Activated CD4-positive, CD25-positive, alpha-beta regulatory T cell treated with anti-CD3 and anti-CD28 coated beads, Interleukin-2, amount 50 U/mL, for 72 hours (primary cell): ENCODE measurements around the gene FERMT2.
"Not testable (repeated sequence)": the region's sequence is repeated elsewhere in the genome, so short reads cannot be mapped to it uniquely, and the experiment has no call there.

ENCODE experiments used
- DNase-seq: peaks from one replicate; pipeline ENCODE4 v3.0.0; 2021

FERMT2 gene

DNA sequence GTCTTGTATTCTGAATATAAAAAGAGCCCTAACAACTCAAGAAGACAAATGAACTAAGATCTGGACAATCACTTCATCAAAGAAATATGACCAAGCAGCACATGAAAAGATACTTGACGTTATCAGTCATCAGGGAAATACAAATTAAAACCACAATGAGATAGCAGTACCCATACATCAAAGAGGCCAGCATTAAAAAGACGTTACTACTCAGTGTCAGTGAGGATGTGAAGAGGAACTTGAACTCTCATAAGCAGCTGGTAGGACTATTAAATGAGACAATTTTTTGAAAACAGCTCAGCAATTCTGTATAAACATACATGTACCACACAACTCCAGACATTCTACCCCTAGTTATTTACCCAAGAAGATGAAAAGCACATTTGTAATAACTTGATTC, 55.9 kb downstream of the FERMT2 start:
- DNase-seq: no peak

DNA sequence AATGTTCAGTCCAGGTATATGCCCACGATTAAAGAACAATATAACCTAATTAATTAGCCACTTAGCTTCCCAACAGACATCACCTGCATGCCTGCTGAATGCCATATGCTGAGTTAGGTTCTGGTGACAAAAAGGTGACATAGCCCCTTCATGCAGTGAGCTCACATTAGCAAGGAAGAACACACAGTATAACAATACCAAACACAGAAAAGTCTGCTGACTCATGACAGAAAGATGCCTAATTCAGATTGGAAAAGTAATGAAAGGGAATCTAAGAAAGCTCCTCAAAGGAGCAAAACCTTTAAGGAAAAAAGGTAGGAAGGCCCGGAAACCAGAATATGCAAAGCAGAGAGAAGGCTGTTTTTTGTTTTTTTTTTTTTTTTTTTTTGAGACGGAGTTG, 59.0 kb downstream of the FERMT2 start:
- no peak for DNase-seq

DNA sequence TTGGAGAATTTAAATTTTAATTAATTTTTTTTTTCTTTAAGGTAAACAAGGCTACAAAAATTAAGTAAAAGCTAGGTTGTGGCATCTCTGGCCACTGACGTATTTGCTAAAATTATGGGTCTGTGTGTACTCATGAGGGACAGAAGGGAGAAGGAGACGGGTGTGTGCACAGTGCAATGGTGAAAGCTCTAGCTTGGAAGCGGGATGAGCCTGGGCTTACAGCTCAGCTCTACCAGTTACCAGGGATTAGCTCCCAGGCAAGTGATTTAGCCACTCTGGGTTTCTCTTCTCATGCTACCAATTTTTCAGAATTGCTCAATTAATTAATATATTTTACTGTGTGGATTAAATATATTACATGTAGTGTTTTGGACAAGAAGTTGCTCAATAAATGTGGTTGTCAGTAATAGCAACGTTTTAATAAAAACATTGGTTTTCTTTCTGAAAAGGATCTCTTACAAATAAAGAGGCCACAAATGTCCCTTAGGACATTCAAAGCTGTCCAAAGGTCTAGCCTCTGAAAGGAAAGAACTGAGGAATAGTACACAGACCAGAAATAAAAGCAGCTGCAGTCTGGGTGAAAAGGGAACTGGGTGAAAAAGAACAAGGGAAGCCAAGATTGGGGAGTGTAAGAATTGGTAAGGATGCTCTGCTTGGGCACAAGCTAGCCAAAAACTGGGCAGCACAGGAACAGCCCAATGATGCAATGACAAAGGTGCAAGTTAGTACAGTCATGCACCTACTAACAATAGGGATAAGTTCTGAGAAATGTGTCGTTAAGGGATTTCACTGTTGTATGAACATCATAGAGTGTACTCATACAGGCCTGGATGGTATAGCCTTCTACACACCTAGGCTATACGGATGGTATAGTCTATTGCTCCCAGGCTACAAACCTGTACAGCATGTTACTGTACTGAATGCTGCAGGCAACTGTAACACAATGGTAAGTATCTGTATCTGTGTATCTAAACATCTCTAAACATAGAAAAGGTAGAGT, 61.7 kb downstream of the FERMT2 start:
- no peak for DNase-seq

DNA sequence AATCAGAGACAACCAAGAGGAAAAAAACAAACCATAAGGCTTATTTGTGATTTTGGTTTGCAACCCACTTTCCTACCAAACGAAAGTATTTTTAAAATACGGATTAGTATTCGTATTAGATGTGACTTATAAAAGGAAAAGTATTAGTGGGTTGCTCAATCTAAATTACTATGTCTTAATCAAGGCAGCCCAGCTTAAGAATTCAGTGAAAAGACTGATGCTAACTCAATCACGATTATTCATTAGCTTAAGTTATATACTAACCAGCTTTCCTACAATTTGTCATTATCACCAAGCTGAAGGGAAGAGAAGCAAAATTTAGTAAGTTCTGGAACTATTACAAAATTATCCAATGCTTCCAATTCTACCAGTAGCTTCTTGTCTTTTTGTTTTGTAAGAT, 62.7 kb downstream of the FERMT2 start:
- no peak for DNase-seq

DNA sequence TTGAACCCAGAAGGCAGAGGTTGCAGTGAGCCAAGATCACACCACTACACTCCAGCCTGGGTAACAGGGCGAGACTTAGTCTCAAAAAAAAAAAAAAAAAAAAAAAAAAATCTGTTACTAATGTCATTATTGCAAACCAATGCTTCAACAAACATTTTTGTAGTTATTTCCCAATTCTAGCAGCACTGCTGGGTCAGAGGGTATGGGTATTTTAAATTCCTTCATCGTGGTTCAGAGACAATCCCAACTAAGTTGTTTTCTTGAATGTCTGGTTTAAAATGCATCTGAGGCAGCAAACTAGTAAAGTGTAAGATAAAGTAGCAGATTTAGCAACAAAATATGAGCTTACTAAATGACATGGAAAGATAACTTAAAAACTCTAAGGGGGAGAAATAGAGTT, 65.6 kb downstream of the FERMT2 start:
- DNase-seq: no peak

DNA sequence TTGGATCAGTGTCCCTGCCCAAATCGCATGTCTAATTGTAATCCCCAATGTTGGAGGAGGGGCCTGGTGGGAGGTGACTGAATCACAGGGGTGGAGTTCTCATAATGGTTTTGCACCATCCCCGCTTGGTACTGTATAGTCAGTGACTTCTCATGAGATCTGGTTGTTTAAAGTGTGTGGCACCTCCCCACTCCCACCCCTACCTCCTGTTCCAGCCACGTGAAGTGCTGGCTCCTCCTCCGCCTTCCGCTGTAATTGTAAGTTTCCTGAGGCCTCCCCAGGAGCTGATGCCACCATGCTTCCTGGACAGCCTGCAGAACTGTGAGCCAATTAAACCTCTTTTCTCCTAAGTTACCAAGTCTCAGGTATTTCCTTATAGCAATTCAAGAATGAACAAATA, 67.2 kb downstream of the FERMT2 start:
- no peak for DNase-seq

DNA sequence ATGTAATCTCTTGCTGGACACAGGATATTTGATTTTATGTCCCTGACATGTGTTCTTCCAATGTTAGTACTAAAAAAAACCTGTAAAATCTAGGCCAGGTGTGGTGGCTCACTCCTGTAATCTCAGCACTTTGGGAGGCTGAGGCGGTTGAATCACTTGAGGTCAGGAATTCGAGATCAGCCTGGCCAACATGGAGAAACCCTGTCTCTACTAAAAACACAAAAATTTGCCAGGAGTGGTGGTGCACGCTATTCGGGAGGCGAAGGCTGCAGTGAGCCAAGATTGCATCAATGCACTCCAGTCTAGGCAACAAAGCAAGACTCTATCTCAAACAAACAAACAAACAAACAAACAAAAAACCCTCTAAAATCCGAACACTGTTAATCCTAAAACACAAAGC, 68.0 kb downstream of the FERMT2 start:
- DNase-seq: no peak

DNA sequence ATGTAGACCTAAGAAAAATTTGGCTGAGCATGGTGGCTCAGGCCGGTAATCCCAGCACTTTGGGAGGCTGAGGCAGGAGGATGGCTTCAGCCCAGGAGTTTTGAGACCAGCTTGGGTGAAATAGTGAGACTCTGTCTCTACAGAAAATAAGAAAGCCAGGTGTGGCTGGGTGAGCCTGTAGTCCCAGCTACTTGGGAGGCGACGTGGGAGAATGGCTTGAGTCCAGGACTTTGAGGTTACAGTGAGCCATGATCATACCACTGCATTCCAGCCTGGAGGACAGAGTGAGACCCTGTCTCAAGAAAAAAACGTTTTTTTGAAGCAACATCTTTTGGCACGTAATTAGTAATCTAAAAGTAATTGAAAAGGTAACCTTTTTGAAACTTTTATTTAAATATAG, 70.9 kb downstream of the FERMT2 start:
- no peak for DNase-seq

DNA sequence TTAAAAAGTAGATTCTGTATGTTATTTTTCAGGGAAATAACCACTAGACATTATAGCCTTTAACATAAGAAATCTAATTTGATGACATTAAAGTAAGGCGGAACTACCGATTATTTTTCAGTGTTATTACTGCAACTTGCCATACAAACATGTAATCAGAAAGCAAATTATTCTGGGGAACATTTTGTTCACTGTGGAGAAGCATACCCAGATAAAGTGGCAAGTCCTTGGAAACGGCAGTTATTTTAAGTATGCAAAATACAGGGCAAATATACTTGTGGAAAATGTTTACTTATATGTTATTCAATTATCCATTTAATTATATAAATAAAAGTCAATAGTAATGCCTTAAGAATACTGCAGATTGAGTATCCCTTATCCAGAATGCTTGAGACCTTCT, 71.9 kb downstream of the FERMT2 start:
- no peak for DNase-seq

DNA sequence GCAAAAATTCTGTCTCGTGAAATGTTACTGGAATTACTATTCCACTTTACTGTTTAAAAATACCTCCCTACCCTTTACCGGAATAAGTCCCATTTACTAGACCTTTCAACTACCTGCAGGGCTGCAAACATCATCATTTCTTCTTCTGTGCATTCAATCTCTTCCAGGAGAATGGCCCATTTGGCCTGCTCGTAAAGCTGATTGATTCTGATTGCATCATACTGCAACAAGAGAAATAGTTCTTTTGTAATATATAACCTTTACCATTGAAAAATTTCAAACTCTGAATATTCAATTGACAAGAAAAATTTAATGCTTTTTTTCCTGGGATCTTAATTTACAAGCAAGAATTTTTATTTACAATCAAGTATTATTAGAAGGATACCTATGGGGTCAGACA, 72.4 kb downstream of the FERMT2 start:
- no peak for DNase-seq

DNA sequence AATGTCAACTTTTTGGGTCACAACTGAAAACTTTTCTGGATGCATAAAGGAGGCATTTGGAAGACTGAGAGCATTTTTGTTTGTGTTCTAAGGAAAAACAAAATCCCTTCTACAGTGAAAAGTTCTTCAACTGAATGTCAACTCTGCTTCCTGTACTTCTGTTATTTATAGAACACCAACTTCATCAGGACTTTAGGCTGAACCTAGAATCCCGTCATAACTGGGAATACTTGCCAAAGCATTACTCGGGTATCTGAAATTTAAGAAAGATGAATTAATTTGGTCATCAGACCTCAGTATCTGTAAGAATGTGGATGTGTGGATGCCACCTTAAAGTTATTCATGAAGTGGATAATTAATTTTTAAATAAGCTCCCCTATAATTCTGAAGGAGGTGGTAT, 73.2 kb downstream of the FERMT2 start:
- DNase-seq: no peak

DNA sequence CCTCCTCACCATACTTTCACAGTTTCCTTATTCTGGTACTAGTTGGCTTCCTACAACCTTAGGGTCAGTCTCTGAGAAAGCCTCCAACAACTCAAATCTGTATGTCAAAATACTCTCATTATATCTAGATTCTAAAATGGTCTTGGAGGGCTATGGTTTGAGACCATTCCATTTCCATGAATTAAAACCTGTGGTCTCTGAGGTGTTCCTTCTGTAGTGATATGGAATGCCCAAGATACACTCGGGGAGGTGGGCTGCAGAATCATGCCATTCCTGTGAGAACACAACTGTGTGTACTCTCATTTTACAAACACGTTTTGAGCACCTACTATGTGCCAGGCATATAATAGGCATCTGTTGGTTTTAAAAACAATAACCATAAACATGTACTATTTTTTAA, 74.0 kb downstream of the FERMT2 start:
- DNase-seq: no peak

DNA sequence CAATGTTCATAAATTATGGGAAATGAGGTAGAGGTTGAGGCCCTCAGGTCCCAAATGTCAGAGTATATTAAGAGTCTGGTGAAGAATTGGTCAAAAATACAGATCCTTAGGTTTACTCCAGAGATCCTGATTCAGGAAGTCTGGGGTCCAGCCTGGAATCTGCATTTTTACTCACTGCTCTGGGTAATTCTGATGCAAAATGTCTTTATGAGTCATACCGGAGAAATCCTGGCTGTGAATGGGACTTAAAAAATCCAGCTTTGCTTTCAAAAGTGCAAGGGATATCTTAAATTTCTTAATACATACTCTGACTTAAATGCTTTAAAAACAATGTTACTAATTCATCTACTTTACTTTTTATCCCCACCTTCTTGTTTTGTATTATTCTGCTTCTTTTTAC, 74.5 kb downstream of the FERMT2 start:
- no peak for DNase-seq

DNA sequence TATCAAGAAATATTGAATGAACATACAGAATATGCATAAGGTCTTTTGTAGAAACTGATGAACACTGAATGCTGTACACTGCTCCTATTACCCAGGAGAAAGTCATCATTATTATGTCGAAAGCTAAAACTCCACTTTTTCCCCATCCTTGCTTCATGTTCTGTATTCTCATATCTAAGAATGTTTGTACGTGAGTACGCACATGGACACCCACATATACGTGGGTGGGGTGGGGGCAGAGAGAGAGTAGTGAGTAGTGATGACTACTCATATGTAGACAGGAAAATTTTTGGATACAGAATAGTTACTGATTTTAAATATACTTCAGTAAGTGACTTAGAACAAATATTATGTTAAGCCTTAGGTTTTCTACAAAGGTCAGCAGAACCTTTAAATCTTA, 75.1 kb downstream of the FERMT2 start:
- no peak for DNase-seq

DNA sequence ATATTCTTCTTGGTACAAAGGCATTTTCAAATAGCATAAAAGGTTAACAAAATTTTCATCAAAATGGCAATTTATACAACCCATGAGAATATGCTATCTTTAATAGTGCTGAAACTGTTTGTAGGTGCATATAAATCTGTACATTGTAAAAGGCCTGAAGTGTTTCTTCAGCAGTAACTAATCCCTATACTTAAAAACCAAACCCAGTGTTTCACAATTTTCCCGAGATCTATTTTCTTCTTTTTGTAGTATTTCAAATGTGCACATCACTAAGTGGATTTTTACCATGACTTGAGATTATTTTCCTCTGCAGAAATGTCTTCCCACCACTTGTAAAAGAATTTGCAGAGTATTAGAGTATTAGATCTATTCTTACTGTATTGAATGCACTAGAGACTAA, 76.5 kb downstream of the FERMT2 start:
- no peak for DNase-seq

DNA sequence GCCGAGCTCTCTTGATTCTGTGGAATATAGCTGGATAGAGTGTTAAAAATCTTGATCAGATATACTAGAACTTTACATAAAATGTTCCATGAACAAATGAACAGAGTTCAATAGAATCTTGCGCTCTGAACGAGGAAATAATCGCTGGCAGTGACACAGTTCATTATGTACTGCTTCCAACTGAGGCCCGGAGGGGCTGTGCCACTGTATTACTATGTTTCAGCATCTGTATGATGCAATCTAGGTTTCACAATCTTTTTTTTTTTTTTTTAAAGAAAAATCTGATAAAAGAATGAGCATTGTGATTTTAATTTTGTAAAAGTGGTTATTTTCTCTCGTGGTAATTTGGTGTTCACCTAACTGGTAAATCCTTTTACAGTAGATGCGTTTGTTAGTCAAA, 77.2 kb downstream of the FERMT2 start:
- no peak for DNase-seq

DNA sequence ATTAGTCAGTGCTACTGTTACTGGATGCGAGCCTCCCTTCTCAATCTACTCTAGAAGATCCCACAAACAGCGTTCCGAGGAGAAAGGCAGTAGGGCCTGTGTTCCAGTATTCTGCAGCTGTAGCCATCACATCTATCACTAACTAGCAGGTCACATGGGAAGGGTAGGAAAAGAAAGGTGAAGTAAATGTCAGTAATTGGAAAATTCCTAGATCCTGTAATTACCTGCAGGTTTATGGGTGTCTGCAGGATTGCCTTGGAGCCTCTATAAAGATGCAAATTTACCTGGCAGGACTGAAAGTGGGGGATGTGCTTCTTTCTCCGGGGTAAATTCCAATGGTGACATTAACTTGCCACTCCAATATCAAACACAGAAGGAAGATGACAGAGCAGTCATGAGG, 77.8 kb downstream of the FERMT2 start:
- no peak for DNase-seq

DNA sequence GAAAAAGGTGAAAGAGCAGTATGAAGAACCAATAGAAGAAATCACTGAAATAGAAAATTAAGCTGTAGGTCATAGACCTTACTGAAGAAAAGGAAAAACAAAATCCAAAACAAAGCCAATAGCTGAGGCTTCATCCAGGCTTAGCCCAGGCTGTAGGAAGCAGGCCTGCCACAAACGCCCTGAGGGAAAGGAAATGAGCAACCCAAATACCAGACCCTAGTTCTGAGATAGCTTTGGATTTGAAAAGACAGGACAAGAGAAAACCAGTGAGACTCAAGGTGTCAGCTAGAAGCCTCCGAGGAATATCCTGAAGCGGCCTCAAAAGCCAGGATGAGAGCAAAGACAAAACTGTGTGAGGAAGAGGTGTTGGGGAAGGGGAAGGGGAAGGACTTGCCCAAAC, 79.2 kb downstream of the FERMT2 start:
- DNase-seq: no peak

DNA sequence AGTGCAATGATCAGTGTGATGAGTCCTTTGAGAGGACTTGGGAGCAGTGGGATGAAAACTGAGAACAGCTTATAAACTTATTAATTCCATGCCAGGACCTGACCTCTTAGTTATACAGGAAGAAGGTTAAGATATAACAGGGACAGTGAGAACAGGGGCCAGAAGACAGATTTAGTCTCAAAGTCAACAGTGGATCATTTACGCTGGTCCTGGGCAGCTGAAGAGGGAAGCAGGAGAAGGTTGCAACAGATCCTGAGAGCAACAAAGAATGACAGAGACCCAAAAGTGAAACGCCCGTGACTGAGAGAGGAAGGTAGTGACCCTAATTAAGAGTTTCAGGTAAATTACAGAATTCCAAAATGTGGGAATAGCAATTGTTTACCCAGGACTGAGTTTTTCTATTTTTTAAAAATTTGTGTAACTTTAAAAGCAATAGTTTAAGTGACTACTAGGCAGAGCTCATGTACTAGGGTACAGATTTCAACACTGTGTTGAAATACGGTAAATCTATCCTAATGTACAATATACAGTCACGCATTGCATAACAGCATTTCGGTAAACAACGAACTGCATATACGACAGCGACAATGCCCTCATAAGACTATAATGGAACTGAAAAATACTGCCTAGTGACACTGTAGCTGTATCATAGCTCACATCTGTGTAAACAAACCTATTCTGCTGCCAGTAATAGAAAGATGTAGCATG, 81.8 kb downstream of the FERMT2 start:
- DNase-seq: no peak

DNA sequence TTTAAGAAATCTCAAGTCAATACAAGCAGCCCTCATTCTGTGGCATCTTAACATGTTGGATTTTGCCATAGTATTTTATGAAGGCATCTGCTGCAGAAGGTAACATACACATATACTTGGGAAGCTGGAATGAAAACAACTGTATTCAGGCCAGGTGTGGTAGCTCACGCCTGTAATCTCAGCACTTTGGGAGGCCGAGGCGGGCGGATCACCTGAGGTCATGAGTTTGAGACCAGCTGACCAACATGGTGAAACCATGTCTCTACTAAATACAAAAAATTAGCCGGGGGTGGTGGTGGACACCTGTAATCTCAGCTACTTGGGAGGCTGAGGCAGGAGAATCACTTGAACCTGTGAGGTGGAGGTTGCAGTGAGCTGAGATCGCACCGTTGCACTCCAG, 86.0 kb downstream of the FERMT2 start:
- not testable (repeated sequence) for DNase-seq

DNA sequence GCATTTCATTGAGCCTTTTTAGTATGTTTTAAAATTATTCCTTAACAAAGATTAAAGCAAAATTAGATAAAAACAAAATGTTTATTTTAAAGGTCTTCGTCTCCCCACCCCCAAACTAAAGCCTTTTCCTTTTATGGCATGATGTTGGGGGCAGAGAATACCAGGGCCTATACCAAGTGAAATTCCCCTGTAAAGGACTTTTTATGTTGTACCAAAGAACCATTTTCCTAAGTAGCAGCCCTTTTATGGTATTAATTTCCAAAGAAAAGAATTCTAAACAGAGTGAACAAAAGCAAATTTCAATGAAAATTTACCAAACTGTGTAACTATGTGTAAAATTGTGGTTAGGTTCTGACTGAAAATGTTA, 87.5 kb downstream of the FERMT2 start:
- DNase-seq: no peak

DNA sequence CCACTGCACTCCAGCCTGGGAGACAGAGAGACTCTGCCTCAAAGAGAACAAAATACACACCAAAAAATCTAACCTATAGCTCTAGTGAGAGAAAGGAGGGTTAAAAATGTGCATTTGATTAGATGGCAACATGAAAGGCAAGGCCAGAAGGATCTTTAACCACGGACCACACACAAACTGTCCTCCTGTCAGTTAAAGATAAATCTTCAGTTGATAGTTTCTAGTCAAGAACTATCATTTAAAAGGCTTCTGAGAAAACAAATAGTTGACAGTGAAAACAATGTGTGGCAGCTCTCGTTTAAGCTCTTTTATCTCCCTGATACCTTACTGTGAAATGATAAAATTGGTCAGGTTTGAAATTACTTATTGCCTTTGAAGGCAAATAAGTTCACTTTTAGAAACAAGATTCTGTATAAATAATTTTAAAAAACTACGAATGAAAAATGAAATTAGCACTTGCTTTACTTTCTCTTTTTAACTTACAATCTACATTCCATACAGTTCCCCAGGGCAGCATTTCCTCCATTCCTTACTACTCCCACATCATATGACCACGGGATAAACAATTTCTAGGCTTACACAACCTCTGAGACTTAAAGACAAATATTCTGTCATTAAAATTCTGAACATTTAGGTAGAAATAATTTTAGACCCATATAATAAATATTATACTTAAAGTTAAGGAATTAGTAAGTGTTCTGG, 88.1 kb downstream of the FERMT2 start:
- no peak for DNase-seq

DNA sequence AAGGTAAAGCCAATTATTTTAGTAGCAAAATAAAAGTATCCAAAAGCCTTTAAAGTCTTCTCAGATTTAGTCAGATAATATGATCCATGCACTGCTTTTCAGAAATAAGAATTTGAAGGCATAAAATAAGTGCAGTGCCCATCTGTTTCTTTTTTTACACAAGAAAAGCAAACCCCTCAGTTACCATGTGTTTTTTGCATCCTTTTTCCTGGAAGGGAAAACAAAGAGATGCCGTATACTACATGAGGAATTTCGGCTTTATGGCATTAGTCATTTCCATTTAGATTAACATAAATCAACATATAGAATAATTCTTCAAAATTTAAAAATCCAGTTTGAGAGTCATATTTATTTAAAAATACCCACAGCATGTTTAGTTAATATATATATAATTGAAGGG, 89.4 kb downstream of the FERMT2 start:
- DNase-seq: no peak

DNA sequence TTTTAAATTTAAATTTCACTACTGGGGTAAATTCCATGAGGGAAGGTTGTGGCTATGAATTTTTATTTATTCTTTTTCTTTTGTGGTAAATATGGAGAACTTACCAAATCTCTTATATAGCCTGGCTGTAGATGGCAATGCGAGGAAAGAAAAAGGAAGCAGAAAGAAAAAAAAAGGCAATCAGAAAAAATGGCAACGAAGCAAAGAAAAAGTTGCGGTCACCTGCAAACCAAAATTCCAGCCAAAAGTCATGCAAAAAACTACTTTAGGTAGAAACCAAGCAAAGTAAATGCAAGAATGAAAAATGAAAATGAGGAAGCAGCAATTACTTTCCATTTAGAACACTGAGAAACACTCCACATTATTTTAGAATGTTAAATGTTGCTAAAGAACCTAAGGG, 89.9 kb downstream of the FERMT2 start:
- DNase-seq: no peak
